IPS-15b (cell line): Measurements from ENCODE around the gene SCFD2.

Experiments used
- H3K27me3 ChIP-seq: one replicate; pipeline ENCODE4 v1.6.1; 2013; ENCODE audit warnings: low read length; ENCODE audit not compliant: control insufficient read depth, insufficient read depth
- H3K36me3 ChIP-seq: one replicate; pipeline ENCODE4 v1.6.1; 2013; ENCODE audit warnings: low read length; ENCODE audit not compliant: control insufficient read depth, insufficient read depth
- H3K4me1 ChIP-seq: one replicate; pipeline ENCODE4 v1.6.1; 2013; ENCODE audit warnings: mild to moderate bottlenecking, low read length; ENCODE audit not compliant: control insufficient read depth, insufficient read depth
- H3K4me3 ChIP-seq: one replicate; pipeline ENCODE4 v1.5.1; 2013; ENCODE audit warnings: low read depth, low read length
- H3K9ac ChIP-seq: one replicate; pipeline ENCODE4 v1.6.1; 2013; ENCODE audit warnings: low read depth, mild to moderate bottlenecking, low read length
- H3K9me3 ChIP-seq: one replicate; pipeline ENCODE4 v1.6.1; 2013; ENCODE audit warnings: mild to moderate bottlenecking, low read length; ENCODE audit not compliant: control insufficient read depth, insufficient read depth

SCFD2 gene

GRCh38 chr4:53011259-53011905 lies 354.5 kb downstream of the SCFD2 start:
- Histone ChIP-seq H3K4me1 (no peaks in the 10 kb centered on the region), H3K4me3 (no peak overlapping the region), H3K27me3 (no peaks in the 10 kb centered on the region), H3K9ac (no peak overlapping the region), H3K9me3 (no peaks in the 10 kb centered on the region), H3K36me3 (no peaks in the 10 kb centered on the region)

- no peaks in the 10 kb centered on the region for H3K9me3 ChIP-seq
- H3K4me3 ChIP-seq: no peak overlapping the region
- no peaks in the 10 kb centered on the region for H3K27me3 ChIP-seq
- no peaks in the 10 kb centered on the region for H3K4me1 ChIP-seq
- H3K9ac ChIP-seq: no peak overlapping the region
- H3K36me3 ChIP-seq: no peaks in the 10 kb centered on the region
Measured at GRCh38 chr4:53010318-53010717, 355.5 kb downstream of the SCFD2 start.

DNA sequence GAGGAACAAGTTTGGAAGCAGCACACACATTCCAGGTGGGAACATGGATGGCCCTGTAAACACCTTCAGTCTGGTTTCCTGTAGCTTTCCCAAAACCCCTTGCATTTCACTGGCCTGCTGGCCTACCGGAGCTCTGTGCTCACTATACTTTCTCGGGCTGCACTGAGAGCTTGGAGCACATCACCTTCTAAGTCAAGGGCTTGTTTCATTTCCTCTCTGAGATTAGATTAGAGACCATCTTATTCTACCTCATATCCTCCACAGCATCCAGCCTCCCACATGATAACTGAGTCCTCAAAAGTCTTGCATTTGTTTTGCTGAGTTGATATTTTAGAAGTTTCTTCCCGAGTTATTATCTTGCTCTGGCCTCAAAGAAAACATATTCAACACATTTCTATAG lies 356.0 kb downstream of the SCFD2 start:
- H3K4me1 ChIP-seq: no peaks in the 10 kb centered on the region
- no peaks in the 10 kb centered on the region for H3K27me3 ChIP-seq
- no peak overlapping the region for H3K9ac ChIP-seq
- H3K36me3 ChIP-seq: no peaks in the 10 kb centered on the region
- no peaks in the 10 kb centered on the region for H3K9me3 ChIP-seq
- no peak overlapping the region for H3K4me3 ChIP-seq

GRCh38 chr4:53007024-53007423 lies 358.8 kb downstream of the SCFD2 start:
- H3K9me3 ChIP-seq: no peaks in the 10 kb centered on the region
- H3K4me1 ChIP-seq: no peaks in the 10 kb centered on the region
- H3K36me3 ChIP-seq: no peaks in the 10 kb centered on the region
- H3K9ac ChIP-seq: no peak overlapping the region
- no peak overlapping the region for H3K4me3 ChIP-seq
- no peaks in the 10 kb centered on the region for H3K27me3 ChIP-seq

GRCh38 chr4:53005808-53006207 lies 360.1 kb downstream of the SCFD2 start:
- Histone ChIP-seq H3K4me3 (no peak overlapping the region), H3K36me3 (no peaks in the 10 kb centered on the region), H3K9ac (no peak overlapping the region), H3K9me3 (no peaks in the 10 kb centered on the region), H3K27me3 (no peaks in the 10 kb centered on the region), H3K4me1 (no peaks in the 10 kb centered on the region)

- Histone ChIP-seq H3K4me1 (no peaks in the 10 kb centered on the region), H3K36me3 (no peaks in the 10 kb centered on the region), H3K9ac (no peak overlapping the region), H3K9me3 (no peaks in the 10 kb centered on the region), H3K27me3 (no peaks in the 10 kb centered on the region), H3K4me3 (no peak overlapping the region)
Measured at GRCh38 chr4:53005149-53005546, 360.7 kb downstream of the SCFD2 start.

- no peaks in the 10 kb centered on the region for H3K27me3 ChIP-seq
- no peaks in the 10 kb centered on the region for H3K4me1 ChIP-seq
- no peak overlapping the region for H3K4me3 ChIP-seq
- no peaks in the 10 kb centered on the region for H3K9me3 ChIP-seq
- H3K36me3 ChIP-seq: no peaks in the 10 kb centered on the region
- H3K9ac ChIP-seq: no peak overlapping the region
Measured at GRCh38 chr4:53004497-53005148, 361.2 kb downstream of the SCFD2 start.

DNA sequence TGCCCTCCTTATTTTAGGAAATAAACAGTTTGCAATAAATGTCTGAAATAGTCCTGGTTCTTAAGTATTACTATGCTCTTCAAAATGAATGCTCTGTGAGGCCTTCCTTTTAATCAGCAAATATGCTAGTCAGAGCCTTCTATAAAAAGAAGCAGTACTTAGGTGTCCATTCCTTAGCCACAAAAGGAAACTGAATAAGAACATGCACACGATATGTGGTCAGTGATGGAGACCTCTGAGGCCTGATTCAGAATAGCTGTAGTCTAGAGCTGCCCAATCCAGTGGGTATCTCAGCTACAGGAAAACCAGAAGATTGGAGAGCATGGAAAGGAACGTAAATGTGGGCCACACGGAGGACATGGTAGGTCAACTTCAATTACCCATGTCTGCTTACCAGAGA lies 361.9 kb downstream of the SCFD2 start:
- Histone ChIP-seq H3K4me1 (no peaks in the 10 kb centered on the region), H3K9me3 (no peaks in the 10 kb centered on the region), H3K4me3 (no peak overlapping the region), H3K27me3 (no peaks in the 10 kb centered on the region), H3K9ac (no peak overlapping the region), H3K36me3 (no peaks in the 10 kb centered on the region)

DNA sequence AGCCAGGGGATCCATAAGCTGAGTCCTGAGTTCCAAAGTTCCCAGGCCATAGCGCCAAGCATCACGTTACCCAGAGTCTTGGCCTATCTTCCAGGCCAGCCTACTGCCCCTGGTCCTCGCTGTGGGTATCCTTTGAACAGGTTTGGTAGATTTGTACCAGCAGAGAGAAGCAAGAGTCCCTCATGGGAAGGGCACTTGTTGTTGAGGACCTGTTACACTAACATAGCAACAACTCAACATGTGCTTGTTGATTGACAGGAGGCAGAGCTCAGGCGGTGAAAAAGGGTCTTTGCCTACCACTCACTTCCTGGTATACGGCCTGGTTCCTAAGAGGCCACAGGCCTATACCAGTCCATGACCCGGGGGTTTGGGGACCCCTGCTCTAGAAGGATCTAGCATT lies 365.3 kb downstream of the SCFD2 start:
- H3K9me3 ChIP-seq: no peaks in the 10 kb centered on the region

DNA sequence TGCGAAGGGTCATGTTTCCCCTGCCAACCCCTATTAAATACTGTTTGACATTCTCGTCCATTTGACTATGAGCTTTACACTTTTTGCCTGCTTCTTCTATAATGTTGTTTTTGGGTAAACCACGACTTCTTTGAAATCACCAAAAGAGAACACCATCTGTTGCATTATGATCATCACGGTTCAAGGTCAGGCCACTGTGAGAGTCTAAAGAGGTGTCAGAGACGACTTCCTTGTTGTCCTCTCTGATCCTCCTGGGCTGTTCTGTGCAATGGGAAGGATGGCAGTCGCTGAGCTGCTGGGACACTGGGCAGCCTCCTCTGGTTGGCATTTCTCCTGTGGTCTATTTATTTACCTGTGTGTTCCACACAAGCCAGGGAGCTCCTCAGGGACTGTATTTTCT lies 366.2 kb downstream of the SCFD2 start:
- H3K36me3 ChIP-seq: no peaks in the 10 kb centered on the region
- H3K9ac ChIP-seq: no peak overlapping the region
- no peak overlapping the region for H3K4me3 ChIP-seq

More for the DNA sequence above, 365.3 kb downstream of the SCFD2 start:
- Histone ChIP-seq H3K4me1 (no peaks in the 10 kb centered on the region), H3K9ac (no peak overlapping the region), H3K27me3 (no peaks in the 10 kb centered on the region), H3K4me3 (no peak overlapping the region), H3K36me3 (no peaks in the 10 kb centered on the region)

DNA sequence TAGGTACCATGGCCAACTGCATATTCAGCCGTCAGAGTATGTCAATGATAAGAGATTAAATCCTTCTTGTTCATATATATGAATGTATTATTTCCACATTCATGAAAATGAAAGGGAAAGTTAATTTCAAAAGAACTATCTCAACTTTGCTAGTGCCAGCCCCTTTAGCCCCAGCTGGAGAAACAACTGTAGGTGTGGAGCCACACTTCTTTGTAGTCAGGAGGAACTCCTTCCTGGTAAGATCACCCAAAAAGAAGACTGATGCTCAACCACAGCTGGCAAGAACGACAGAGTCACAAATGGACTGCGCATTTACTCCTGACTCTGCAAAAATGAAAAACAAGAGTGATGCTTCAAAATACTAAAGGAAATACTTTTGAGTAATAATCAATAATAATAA lies 367.4 kb downstream of the SCFD2 start:
- Histone ChIP-seq H3K36me3 (no peaks in the 10 kb centered on the region), H3K9ac (no peak overlapping the region), H3K9me3 (no peaks in the 10 kb centered on the region), H3K4me1 (no peaks in the 10 kb centered on the region), H3K27me3 (no peaks in the 10 kb centered on the region), H3K4me3 (no peak overlapping the region)

More for the DNA sequence above, 366.2 kb downstream of the SCFD2 start:
- H3K27me3 ChIP-seq: no peaks in the 10 kb centered on the region
- H3K9me3 ChIP-seq: no peaks in the 10 kb centered on the region
- H3K4me1 ChIP-seq: no peaks in the 10 kb centered on the region

- Histone ChIP-seq H3K9me3 (no peaks in the 10 kb centered on the region), H3K9ac (no peak overlapping the region), H3K36me3 (no peaks in the 10 kb centered on the region), H3K4me1 (no peaks in the 10 kb centered on the region), H3K4me3 (no peak overlapping the region), H3K27me3 (no peaks in the 10 kb centered on the region)
Measured at GRCh38 chr4:52997132-52997416, 368.8 kb downstream of the SCFD2 start.
